GM18867 (cell line): ENCODE measurements around the gene CPEB4.

Experiments used
- ATAC-seq: cut with Tn5 transposase; IDR thresholded peaks from one replicate; pipeline ENCODE4 v1.9.1; 2021; ENCODE audit warnings: mild to moderate bottlenecking, moderate library complexity; ENCODE audit not compliant: unreplicated experiment

Gene CPEB4

GRCh38 chr5:173884402-173885053 lies 3.6 kb upstream of the CPEB4 start:
- peak; percentile 30 for ATAC-seq

GRCh38 chr5:173885054-173885443 lies 3.1 kb upstream of the CPEB4 start:
- no peak for ATAC-seq

- ATAC-seq: no peak
These were observed 2.6 kb upstream of the CPEB4 start for GRCh38 chr5:173885475-173886010.

GRCh38 chr5:173886150-173886549 lies 2.0 kb upstream of the CPEB4 start:
- ATAC-seq: no peak

- no peak for ATAC-seq
These were observed 453 bp downstream of the CPEB4 start for GRCh38 chr5:173888473-173889131.

- ATAC-seq: no peak
These were observed 2.2 kb downstream of the CPEB4 start for GRCh38 chr5:173890195-173890991.

GRCh38 chr5:173891308-173892116 lies 3.4 kb downstream of the CPEB4 start:
- no peak for ATAC-seq

- ATAC-seq: no peak
These were observed 5.0 kb downstream of the CPEB4 start for GRCh38 chr5:173893192-173893561.

- no peak for ATAC-seq
These were observed 7.4 kb downstream of the CPEB4 start for GRCh38 chr5:173895401-173896165.

- no peak for ATAC-seq
These were observed 8.5 kb downstream of the CPEB4 start for GRCh38 chr5:173896631-173897030.

- no peak for ATAC-seq
These were observed 13.6 kb downstream of the CPEB4 start for GRCh38 chr5:173901705-173902104.

GRCh38 chr5:173902334-173902733 lies 14.2 kb downstream of the CPEB4 start:
- ATAC-seq: no peak

GRCh38 chr5:173902743-173903142 lies 14.6 kb downstream of the CPEB4 start:
- no peak for ATAC-seq

- ATAC-seq: peak; percentile 43
These were observed 15.4 kb downstream of the CPEB4 start for GRCh38 chr5:173903396-173904140.

GRCh38 chr5:173904151-173904550 lies 16.0 kb downstream of the CPEB4 start:
- ATAC-seq: no peak

- ATAC-seq: no peak
These were observed 19.1 kb downstream of the CPEB4 start for GRCh38 chr5:173907284-173907683.

- no peak for ATAC-seq
These were observed 19.7 kb downstream of the CPEB4 start for GRCh38 chr5:173907686-173908371.

- ATAC-seq: no peak
These were observed 21.1 kb downstream of the CPEB4 start for GRCh38 chr5:173909199-173909598.

- ATAC-seq: no peak
These were observed 22.1 kb downstream of the CPEB4 start for GRCh38 chr5:173910215-173910614.
